GM23338 (cell line): Measurements from ENCODE around the gene POLA1. TPM values are rescaled to one million over a fixed set of nuclear protein-coding genes. Genes with fewer than 3 reads are reported as not detected.

Experiments used
- ATAC-seq: fragments of 200-7000 bp; cut with Tn5 transposase; 3 replicates; pipeline ENCODE4 v1.9.1; 2020
- DNase-seq: peaks from one replicate; pipeline ENCODE4 v3.0.0-alpha.2; 2015; ENCODE audit warnings: low spot score
- H2AFZ ChIP-seq: fragments of 200-600 bp; sonication (generic); 2 replicates; pipeline ENCODE4 v1.8.0; 2016; ENCODE audit warnings: antibody characterized with exemption, mild to moderate bottlenecking, moderate library complexity
- H3F3A ChIP-seq: fragments of 200-600 bp; sonication (generic); replicated peaks from 2 replicates; pipeline ENCODE4 v1.8.0; 2017; ENCODE audit warnings: antibody characterized with exemption, mixed run types, low read depth
- H3K27ac ChIP-seq: fragments of 200-600 bp; sonication (generic); 2 replicates; pipeline ENCODE4 v1.6.1; 2016; ENCODE audit warnings: low read depth
- H3K27me3 ChIP-seq: fragments of 200-600 bp; sonication (generic); 2 replicates; pipeline ENCODE4 v1.8.0; 2016; ENCODE audit warnings: mild to moderate bottlenecking, mixed run types, moderate library complexity; ENCODE audit not compliant: insufficient read depth
- H3K36me3 ChIP-seq: fragments of 200-600 bp; sonication (generic); 2 replicates; pipeline ENCODE4 v1.8.0; 2016; ENCODE audit warnings: mild to moderate bottlenecking; ENCODE audit not compliant: insufficient read depth
- H3K4me1 ChIP-seq: fragments of 200-600 bp; sonication (generic); 2 replicates; pipeline ENCODE4 v1.8.0; 2016; ENCODE audit warnings: mild to moderate bottlenecking, moderate library complexity; ENCODE audit not compliant: insufficient read depth
- H3K4me2 ChIP-seq: fragments of 200-600 bp; sonication (generic); 2 replicates; pipeline ENCODE4 v1.7.1; 2017; ENCODE audit warnings: mixed run types
- H3K4me3 ChIP-seq: fragments of 200-600 bp; sonication (generic); 2 replicates; pipeline ENCODE4 v1.6.1; 2016; ENCODE audit warnings: mixed run types
- H3K79me2 ChIP-seq: fragments of 200-600 bp; sonication (generic); replicated peaks from 2 replicates; pipeline ENCODE4 v1.8.0; 2017; ENCODE audit warnings: mild to moderate bottlenecking; ENCODE audit not compliant: insufficient read depth
- H3K9me2 ChIP-seq: fragments of 200-600 bp; sonication (generic); 2 replicates; pipeline ENCODE4 v1.8.0; 2017; ENCODE audit not compliant: insufficient read depth
- H4K20me1 ChIP-seq: fragments of 200-600 bp; sonication (generic); replicated peaks from 2 replicates; pipeline ENCODE4 v1.8.0; 2017; ENCODE audit warnings: mild to moderate bottlenecking; ENCODE audit not compliant: insufficient read depth
- H3K27ac Mint-ChIP-seq: 2 replicates; pipeline ENCODE4 v1.8.0; 2020; ENCODE audit warnings: inconsistent platforms, mild to moderate bottlenecking, moderate library complexity, mixed read lengths
- H3K27me3 Mint-ChIP-seq: 3 replicates; pipeline ENCODE4 v1.8.0; 2022; ENCODE audit warnings: low read depth, mild to moderate bottlenecking, moderate library complexity, mixed read lengths, inconsistent platforms; ENCODE audit not compliant: insufficient read depth, poor library complexity
- H3K36me3 Mint-ChIP-seq: 3 replicates; pipeline ENCODE4 v1.8.0; 2021; ENCODE audit warnings: low read depth, mild to moderate bottlenecking, inconsistent platforms, moderate library complexity, mixed read lengths
- H3K4me1 Mint-ChIP-seq: 3 replicates; pipeline ENCODE4 v1.8.0; 2020; ENCODE audit warnings: mild to moderate bottlenecking, inconsistent platforms, mixed read lengths
- H3K4me3 Mint-ChIP-seq: 3 replicates; pipeline ENCODE4 v1.8.0; 2021; ENCODE audit warnings: moderate library complexity, mild to moderate bottlenecking, inconsistent platforms, mixed read lengths
- H3K9me3 Mint-ChIP-seq: 3 replicates; pipeline ENCODE4 v1.8.0; 2020; ENCODE audit warnings: moderate library complexity, mild to moderate bottlenecking, inconsistent platforms, mixed read lengths
- CREB1 ChIP-seq: fragments of 250-450 bp; sonication (Bioruptor Pico); IDR thresholded peaks from 2 replicates; pipeline ENCODE4 v1.5.0; 2020; ENCODE audit warnings: low read depth, mild to moderate bottlenecking, moderate library complexity
- CTCF ChIP-seq, 2 experiments: fragments of 200-600 bp in 1 of 2; sonication (generic) in 1 of 2; conservative IDR thresholded peaks; 2 replicates each; pipeline versions ENCODE4 v1.5.1 to v1.6.1; 2016 to 2017; ENCODE audit warnings: antibody characterized with exemption in 2 of 2, low read depth in 2 of 2, mild to moderate bottlenecking in 2 of 2, moderate library complexity in 1 of 2
- ETS1 ChIP-seq: IDR thresholded peaks from 2 replicates; pipeline ENCODE4 v1.6.1; 2016; ENCODE audit warnings: antibody characterized with exemption
- EZH2 ChIP-seq: fragments of 200-600 bp; sonication (generic); IDR thresholded peaks from one replicate; pipeline ENCODE4 v1.8.0; 2017; ENCODE audit warnings: antibody characterized with exemption, mild to moderate bottlenecking, low read depth; ENCODE audit not compliant: unreplicated experiment
- EZH2phosphoT487 ChIP-seq: fragments of 200-600 bp; sonication (generic); IDR thresholded peaks from one replicate; pipeline ENCODE4 v1.8.1; 2018; ENCODE audit warnings: antibody characterized with exemption; ENCODE audit not compliant: unreplicated experiment
- JUNB ChIP-seq: IDR thresholded peaks from one replicate; pipeline ENCODE4 v1.6.1; 2016; ENCODE audit warnings: antibody characterized with exemption; ENCODE audit not compliant: unreplicated experiment
- NANOG ChIP-seq: IDR thresholded peaks from 2 replicates; pipeline ENCODE4 v1.6.1; 2016; ENCODE audit warnings: antibody characterized with exemption, borderline replicate concordance
- POLR2AphosphoS5 ChIP-seq: IDR thresholded peaks from 2 replicates; pipeline ENCODE4 v1.6.1; 2016; ENCODE audit warnings: antibody characterized with exemption, low read depth
- REST ChIP-seq: IDR thresholded peaks from one replicate; pipeline ENCODE4 v1.6.1; 2018; ENCODE audit warnings: antibody characterized with exemption; ENCODE audit not compliant: unreplicated experiment
- STAT1 ChIP-seq: IDR thresholded peaks from one replicate; pipeline ENCODE4 v1.6.1; 2016; ENCODE audit warnings: antibody characterized with exemption; ENCODE audit not compliant: unreplicated experiment
- ZNF114 ChIP-seq: fragments of 250-450 bp; sonication (Bioruptor Pico); IDR thresholded peaks from 2 replicates; pipeline ENCODE4 v1.5.0; 2020; ENCODE audit warnings: mild to moderate bottlenecking, moderate library complexity
- ZNF331 ChIP-seq: fragments of 250-450 bp; sonication (Bioruptor Pico); IDR thresholded peaks from 2 replicates; pipeline ENCODE4 v1.5.0; 2020; ENCODE audit warnings: low read depth, mild to moderate bottlenecking, moderate library complexity
- ZNF462 ChIP-seq: fragments of 250-450 bp; sonication (Bioruptor Pico); IDR thresholded peaks from 2 replicates; pipeline ENCODE4 v1.5.0; 2020; ENCODE audit warnings: mild to moderate bottlenecking, moderate library complexity
- polyA plus RNA-seq: library from polyadenylated mRNA; unstranded; fragments of >200 nt; fragmentation: Nextera tagmentation; extraction: Ambion mirVana; gene quantifications from 2 replicates; pipeline ENCODE4 v1.2.1, GENCODE V29; 2016
- total RNA-seq: library from RNA; depleted of rRNA; stranded (reverse); fragments of >200 nt; shearing (Covaris generic); gene quantifications from 2 replicates; pipeline ENCODE4 v1.2.3, GENCODE V29; 2014

Gene POLA1
- total and polyA plus RNA-seq, 2 experiments from 2014 or later = 12.6 to 36.6 TPM

- Histone ChIP-seq H3K4me2 (no peak overlapping the region), H3F3A (no peaks in the 10 kb centered on the region), H3K4me1 (peaks cover 13% of the 10 kb centered on the region), H3K36me3 (no peaks in the 10 kb centered on the region), H4K20me1 (no peaks in the 10 kb centered on the region), H3K27me3 (no peaks in the 10 kb centered on the region), H3K27ac (no peak overlapping the region), H3K79me2 (no peaks in the 10 kb centered on the region), H3K9me2 (no peaks in the 10 kb centered on the region), H3K4me3 (no peak overlapping the region), H2AFZ (no peak overlapping the region)
- ATAC-seq (no peak), DNase-seq (no peak)
- Mint-ChIP-seq H3K27ac (no peak overlapping the region), H3K36me3 (no peaks in the 10 kb centered on the region), H3K9me3 (no peaks in the 10 kb centered on the region), H3K4me1 (peaks cover 13% of the 10 kb centered on the region), H3K27me3 (no peaks in the 10 kb centered on the region), H3K4me3 (no peak overlapping the region)
- TF ChIP-seq REST (no peak), POLR2AphosphoS5 (no peak), STAT1 (no peak), NANOG (no peak), CREB1 (no peak), JUNB (no peak), EZH2phosphoT487 (no peak), ZNF462 (CRISPR knock-in tag) (no peak), ETS1 (no peak), CTCF (conservative IDR thresholded peaks at IDR 0.05; ENCODE audit: low read depth in 2 of 2) (no peak), ZNF331 (CRISPR knock-in tag) (no peak), ZNF114 (CRISPR knock-in tag) (no peak), EZH2 (no peak)
Observed at GRCh38 chrX:24659646-24660045, 34.1 kb upstream of the POLA1 start.
